HCT116 (cell line): Measurements from ENCODE around the gene RAB27B. TPM values are rescaled to one million over a fixed set of nuclear protein-coding genes. Genes with fewer than 3 reads are reported as not detected.

Experiments
- ATAC-seq: fragments of 200-7000 bp; cut with Tn5 transposase; 2 replicates; pipeline ENCODE4 v1.9.1; 2020; ENCODE audit warnings: mild to moderate bottlenecking, moderate library complexity
- BruUV-seq: library from RNA; stranded (reverse); fragments of 400-500 nt; replicated peaks from 2 replicates; lab custom pipeline; 2021; lab: Mats Ljungman, UMichigan
- CTCF ChIA-PET: fragments of 300-600 bp; sonication (Branson Sonifier 250); formaldehyde crosslinking; loops from one replicate; lab custom pipeline; 2021; ENCODE audit warnings: antibody characterized with exemption; lab: Charles Lee
- POLR2A ChIA-PET: fragments of 300-600, 350-600 bp; sonication (Branson Sonifier 250); formaldehyde crosslinking; loops from one replicate; lab custom pipeline; 2021; ENCODE audit warnings: antibody characterized with exemption; lab: Charles Lee
- RAD21 ChIA-PET, 2 experiments: fragments of 300-600 bp; sonication (Branson Sonifier 250); formaldehyde crosslinking; loops; one replicate each; lab custom pipeline; 2023; ENCODE audit warnings: low total read pairs in 2 of 2; ENCODE audit not compliant: uncharacterized antibody in 2 of 2, unreplicated experiment in 2 of 2, low non-redundant PET in 1 of 2; lab: Charles Lee
- DNase-seq: peaks from one replicate; pipeline ENCODE4 v3.0.0-alpha.2; 2010; ENCODE audit warnings: low read depth, low spot score
- H2AFZ ChIP-seq: fragments of 200-600 bp; shearing (Covaris generic), sonication (generic); 2 replicates; pipeline ENCODE4 v1.6.1; 2017; ENCODE audit warnings: low read depth, mixed run types, mixed read lengths, antibody characterized with exemption, low read length; ENCODE audit not compliant: poor library complexity, severe bottlenecking
- H3K27ac ChIP-seq: 2 replicates; pipeline ENCODE4 v1.5.1; 2012; ENCODE audit warnings: low read depth, low read length
- H3K27me3 ChIP-seq: fragments of 200-600 bp; sonication (generic); 2 replicates; pipeline ENCODE4 v1.6.1; 2016; ENCODE audit warnings: mixed run types, low read length, mixed read lengths; ENCODE audit not compliant: insufficient read depth
- H3K36me3 ChIP-seq, 2 experiments: fragments of 200-500 bp in 1 of 2; fragments of 200-600 bp in 1 of 2; sonication (Bioruptor generic) in 1 of 2; sonication (generic) in 1 of 2; 2 replicates each; pipeline versions ENCODE4 v1.5.1 to v1.6.1; 2014 to 2016; ENCODE audit warnings: low read length in 2 of 2, inconsistent platforms in 1 of 2, mixed read lengths in 1 of 2, mixed run types in 1 of 2; ENCODE audit not compliant: insufficient read depth in 2 of 2, control insufficient read depth in 1 of 2
- H3K4me1 ChIP-seq, 2 experiments: fragments of 200-600 bp in 1 of 2; sonication (generic) in 1 of 2; 2 replicates each; pipeline versions ENCODE4 v1.5.1 to v1.6.1; 2012 to 2017; ENCODE audit warnings: low read length in 2 of 2, inconsistent platforms in 1 of 2, mild to moderate bottlenecking in 1 of 2, mixed read lengths in 1 of 2, mixed run types in 1 of 2, moderate library complexity in 1 of 2; ENCODE audit not compliant: insufficient read depth in 2 of 2, control insufficient read depth in 1 of 2
- H3K4me2 ChIP-seq: fragments of 200-600 bp; sonication (generic); 2 replicates; pipeline ENCODE4 v1.6.1; 2017; ENCODE audit warnings: mixed run types, low read length, mixed read lengths
- H3K4me3 ChIP-seq, 2 experiments: fragments of 200-600 bp in 1 of 2; sonication (generic) in 1 of 2; replicated peaks in 1 of 2; 2 replicates each; pipeline ENCODE4 v1.5.1; 2011 to 2016; ENCODE audit warnings: low read length in 2 of 2, control low read depth in 1 of 2, low read depth in 1 of 2, mild to moderate bottlenecking in 1 of 2, mixed read lengths in 1 of 2, mixed run types in 1 of 2
- H3K79me2 ChIP-seq: fragments of 200-600 bp; sonication (generic); 2 replicates; pipeline ENCODE4 v1.6.1; 2017; ENCODE audit warnings: mild to moderate bottlenecking, mixed run types, low read length, moderate library complexity, mixed read lengths; ENCODE audit not compliant: insufficient read depth
- H3K9ac ChIP-seq: fragments of 200-600 bp; sonication (generic); 2 replicates; pipeline ENCODE4 v1.6.1; 2016; ENCODE audit warnings: low read length, mixed read lengths
- H3K9me2 ChIP-seq: fragments of 200-600 bp; sonication (generic), shearing (Covaris generic); 2 replicates; pipeline ENCODE4 v1.6.1; 2017; ENCODE audit warnings: mixed run types, mild to moderate bottlenecking, moderate library complexity; ENCODE audit not compliant: insufficient read depth
- H3K9me3 ChIP-seq, 2 experiments: fragments of 200-500 bp in 1 of 2; fragments of 200-600 bp in 1 of 2; sonication (Bioruptor generic) in 1 of 2; sonication (generic) in 1 of 2; 2 replicates each; pipeline ENCODE4 v1.6.1; 2014 to 2017; ENCODE audit warnings: low read length in 2 of 2, mixed read lengths in 2 of 2, inconsistent platforms in 1 of 2, low read depth in 1 of 2, mild to moderate bottlenecking in 1 of 2, mixed run types in 1 of 2, moderate library complexity in 1 of 2; ENCODE audit not compliant: control insufficient read depth in 1 of 2, insufficient read depth in 1 of 2
- H4K20me1 ChIP-seq: fragments of 200-600 bp; sonication (generic), shearing (Covaris generic); 2 replicates; pipeline ENCODE4 v1.6.1; 2017; ENCODE audit warnings: mixed run types, mild to moderate bottlenecking, moderate library complexity; ENCODE audit not compliant: insufficient read depth
- CEBPB ChIP-seq: IDR thresholded peaks from 2 replicates; pipeline ENCODE4 v1.6.1; 2012; ENCODE audit warnings: low read depth
- CTCF ChIP-seq, 3 experiments: fragments of 200-600 bp in 1 of 3; sonication (generic) in 1 of 3; IDR thresholded peaks in 2 of 3; conservative IDR thresholded peaks in 1 of 3; 2 replicates each; pipeline ENCODE4 v1.5.1; 2012 to 2017; ENCODE audit warnings: low read depth in 2 of 3, low read length in 2 of 3, antibody characterized with exemption in 1 of 3, borderline replicate concordance in 1 of 3, control low read depth in 1 of 3, mild to moderate bottlenecking in 1 of 3, mixed read lengths in 1 of 3, mixed run types in 1 of 3, moderate library complexity in 1 of 3; ENCODE audit not compliant: insufficient read depth in 1 of 3
- EZH2 ChIP-seq: fragments of 200-600 bp; sonication (generic); IDR thresholded peaks from 2 replicates; pipeline ENCODE4 v1.6.1; 2017; ENCODE audit warnings: antibody characterized with exemption, mixed run types
- FOSL1 ChIP-seq: IDR thresholded peaks from 2 replicates; pipeline ENCODE4 v1.6.1; 2012; ENCODE audit warnings: low read depth
- JUND ChIP-seq: IDR thresholded peaks from 2 replicates; pipeline ENCODE4 v1.6.1; 2012
- POLR2A ChIP-seq: IDR thresholded peaks from 2 replicates; pipeline ENCODE4 v1.7.0; 2011; ENCODE audit warnings: borderline replicate concordance; ENCODE audit not compliant: insufficient read depth, insufficient read length; ENCODE audit errors: extremely low read depth
- POLR2AphosphoS5 ChIP-seq: IDR thresholded peaks from 2 replicates; pipeline ENCODE4 v1.6.1; 2011; ENCODE audit warnings: mild to moderate bottlenecking, low read depth, low read length, moderate library complexity
- SIN3A ChIP-seq: IDR thresholded peaks from 2 replicates; pipeline ENCODE4 v1.6.1; 2012; ENCODE audit warnings: low read depth
- YY1 ChIP-seq: IDR thresholded peaks from 2 replicates; pipeline ENCODE4 v1.6.1; 2011; ENCODE audit warnings: low read length, low read depth, moderate library complexity, mild to moderate bottlenecking; ENCODE audit not compliant: insufficient replicate concordance; ENCODE audit errors: extremely low read depth
- intact Hi-C: fragments of 100-400 bp; cut with micrococcal nuclease; formaldehyde crosslinking; loops from 2 replicates; pipeline ENCODE4 v1.10.0; 2022
- total RNA-seq: library from RNA; stranded (reverse); gene quantifications from one replicate; pipeline ENCODE4 v1.2.1, GENCODE V29; 2021; ENCODE audit not compliant: unreplicated experiment
- TF ChIP-seq, protein P1 (sequence below): IDR thresholded peaks from 2 replicates; pipeline ENCODE4 v1.6.1; 2012

RAB27B gene
- total RNA-seq, 1 experiment from 2014 or later, result 2.2 TPM

GRCh38 chr18:54850598-54850997, 22.3 kb downstream of the RAB27B start:
- no peak for ATAC-seq
- Histone ChIP-seq H3K36me3 (no peaks in the 10 kb centered on the region), H3K27ac (no peak overlapping the region), H3K27me3 (no peaks in the 10 kb centered on the region), H3K9ac (no peak overlapping the region), H2AFZ (no peak overlapping the region), H3K4me2 (no peak overlapping the region), H3K79me2 (no peaks in the 10 kb centered on the region), H3K9me3 (no peaks in the 10 kb centered on the region), H3K4me1 (peaks cover 0 to 7% of the 10 kb centered on the region in 2 experiments; a peak in 1 of 4 replicates), H3K9me2 (no peaks in the 10 kb centered on the region), H3K4me3 (no peak overlapping the region), H4K20me1 (no peaks in the 10 kb centered on the region)
- RAD21 ChIA-PET, result no interaction called here
- POLR2A ChIA-PET, result no interaction called here
- CTCF ChIA-PET, result no interaction called here
- no peak for DNase-seq
- no TSS peak for BruUV-seq
- TF ChIP-seq EZH2 (no peak), POLR2A (no peak), CTCF (IDR thresholded peaks at IDR 0.05 in 2 of 3, conservative IDR thresholded peaks at IDR 0.05 in 1 of 3; ENCODE audit: borderline replicate concordance in 1 of 3, insufficient read depth in 1 of 3, low read depth in 2 of 3, low read length in 2 of 3) (no peak), FOSL1 (no peak), CEBPB (no peak), YY1 (no peak), JUND (no peak), SIN3A (no peak), POLR2AphosphoS5 (no peak)
- TF ChIP-seq, protein P1, sequence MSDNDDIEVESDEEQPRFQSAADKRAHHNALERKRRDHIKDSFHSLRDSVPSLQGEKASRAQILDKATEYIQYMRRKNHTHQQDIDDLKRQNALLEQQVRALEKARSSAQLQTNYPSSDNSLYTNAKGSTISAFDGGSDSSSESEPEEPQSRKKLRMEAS, result no peak
- intact Hi-C loops, result no loop called here
